Kidney (tissue), 14 donors: Measurements from ENCODE around the gene CERS2. TPM values are rescaled to one million over a fixed set of nuclear protein-coding genes. Genes with fewer than 3 reads are reported as not detected.
"Not testable (repeated sequence)": the region's sequence is repeated elsewhere in the genome, so short reads cannot be mapped to it uniquely, and the experiment has no call there.

ENCODE experiments used
- DNase-seq, 5 donors: peaks; one replicate each; pipeline ENCODE4 v3.0.0-alpha.2; 2013 to 2020
- FAIRE-seq: peaks from 2 replicates; lab custom pipeline; 2012; peaks lifted over from hg19 to GRCh38; lab: Jason Lieb, UNC
- H3K27ac ChIP-seq, 2 donors: one replicate each; pipeline ENCODE4 v1.7.0; 2013; ENCODE audit warnings: low read depth in 2 of 2, low read length in 2 of 2, inconsistent platforms in 1 of 2
- H3K27me3 ChIP-seq: one replicate; pipeline ENCODE4 v1.7.1; 2013; ENCODE audit warnings: low read length, inconsistent platforms; ENCODE audit not compliant: control insufficient read depth, insufficient read depth
- H3K36me3 ChIP-seq, 3 donors: one replicate each; pipeline versions ENCODE4 v1.7.0 to v1.7.1; 2013; ENCODE audit warnings: low read length in 3 of 3, control low read depth in 1 of 3, inconsistent platforms in 1 of 3; ENCODE audit not compliant: insufficient read depth in 3 of 3, control insufficient read depth in 2 of 3
- H3K4me1 ChIP-seq, 3 donors: one replicate each; pipeline versions ENCODE4 v1.7.0 to v1.7.1; 2013; ENCODE audit warnings: low read length in 3 of 3, inconsistent platforms in 1 of 3, low read depth in 1 of 3; ENCODE audit not compliant: control insufficient read depth in 2 of 3, insufficient read depth in 2 of 3
- H3K4me3 ChIP-seq, 3 donors: one replicate each; pipeline versions ENCODE4 v1.7.0 to v1.8.1; 2013; ENCODE audit warnings: low read length in 3 of 3, control low read depth in 1 of 3, inconsistent platforms in 1 of 3
- H3K9ac ChIP-seq, 3 donors: one replicate each; pipeline versions ENCODE4 v1.7.0 to v1.7.1; 2013; ENCODE audit warnings: low read length in 3 of 3, control low read depth in 1 of 3, inconsistent platforms in 1 of 3
- H3K9me3 ChIP-seq, 3 donors: one replicate each; pipeline versions ENCODE4 v1.7.0 to v1.7.1; 2013; ENCODE audit warnings: low read length in 3 of 3, control low read depth in 1 of 3, inconsistent platforms in 1 of 3; ENCODE audit not compliant: control insufficient read depth in 2 of 3, insufficient read depth in 1 of 3
- intact Hi-C: fragments of 100-400 bp; cut with DNase I; formaldehyde crosslinking; loops from one replicate; pipeline ENCODE4 v1.11.1; 2022
- polyA plus RNA-seq: library from polyadenylated mRNA; stranded (reverse); fragments of 350-450 nt; fragmentation: Illumina TruSeq; extraction: RNeasy Lipid Tissue Mini Kit (QIAGEN cat#74804); gene quantifications from one replicate; pipeline ENCODE4 v1.2.3, GENCODE V29; 2014; ENCODE audit warnings: low read depth, low replicate concordance; ENCODE audit not compliant: insufficient read depth
- total RNA-seq: library from RNA; stranded (reverse); fragmentation: NEBNext Ultra II Directional; extraction: Animal tissue kit (Norgen Biotek cat#: 25700); gene quantifications from one replicate; pipeline ENCODE4 v1.2.1, GENCODE V29; 2021
- TF ChIP-seq, protein P1 (sequence below): IDR thresholded peaks from 3 replicates; pipeline ENCODE4 v1.5.1; 2012; ENCODE audit warnings: mild to moderate bottlenecking, moderate library complexity, borderline replicate concordance; ENCODE audit not compliant: insufficient read depth; ENCODE audit errors: extremely low read depth
- donor health status: control.
- donor health status: control.
- donor health status: control.
- donor health status: control.
- donor health status: control.
- donor health status: DM: yes; HTN: yes; CAD: no.
- donor health status: Normal renal cell carcinoma (clear cell type).

CERS2 gene
- total and polyA plus RNA-seq, 2 donors from 2014 or later = 258 to 268 TPM

DNA sequence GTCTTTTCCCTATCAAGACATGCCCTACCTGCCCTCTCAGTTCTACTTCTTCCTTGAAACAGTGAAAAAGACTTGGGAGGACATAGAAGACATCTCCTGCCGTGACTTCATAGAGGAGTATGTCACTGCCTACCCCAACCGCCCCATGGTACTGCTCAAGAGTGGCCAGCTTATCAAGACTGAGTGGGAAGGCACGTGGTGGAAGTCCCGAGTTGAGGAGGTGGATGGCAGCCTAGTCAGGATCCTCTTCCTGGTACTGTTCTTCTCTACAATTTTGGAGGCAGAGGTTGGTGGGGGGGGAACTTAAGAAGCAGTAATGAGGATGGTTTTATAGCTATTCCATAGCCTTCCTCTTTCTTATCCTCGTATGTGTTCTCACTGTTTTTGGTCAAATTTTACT, 29.8 kb downstream of the CERS2 start:
- Histone ChIP-seq H3K9me3 (no peaks in the 10 kb centered on the region), H3K27ac (no peak overlapping the region), H3K4me3 (no peak overlapping the region), H3K27me3 (no peaks in the 10 kb centered on the region), H3K4me1 (no peaks in the 10 kb centered on the region), H3K36me3 (peaks cover 14 to 62% (median 41%) of the 10 kb centered on the region in 3 donors), H3K9ac (no peak overlapping the region)
- intact Hi-C loops = no loop called here
- DNase-seq (no peak), FAIRE-seq (no peak)
- TF ChIP-seq, protein P1, sequence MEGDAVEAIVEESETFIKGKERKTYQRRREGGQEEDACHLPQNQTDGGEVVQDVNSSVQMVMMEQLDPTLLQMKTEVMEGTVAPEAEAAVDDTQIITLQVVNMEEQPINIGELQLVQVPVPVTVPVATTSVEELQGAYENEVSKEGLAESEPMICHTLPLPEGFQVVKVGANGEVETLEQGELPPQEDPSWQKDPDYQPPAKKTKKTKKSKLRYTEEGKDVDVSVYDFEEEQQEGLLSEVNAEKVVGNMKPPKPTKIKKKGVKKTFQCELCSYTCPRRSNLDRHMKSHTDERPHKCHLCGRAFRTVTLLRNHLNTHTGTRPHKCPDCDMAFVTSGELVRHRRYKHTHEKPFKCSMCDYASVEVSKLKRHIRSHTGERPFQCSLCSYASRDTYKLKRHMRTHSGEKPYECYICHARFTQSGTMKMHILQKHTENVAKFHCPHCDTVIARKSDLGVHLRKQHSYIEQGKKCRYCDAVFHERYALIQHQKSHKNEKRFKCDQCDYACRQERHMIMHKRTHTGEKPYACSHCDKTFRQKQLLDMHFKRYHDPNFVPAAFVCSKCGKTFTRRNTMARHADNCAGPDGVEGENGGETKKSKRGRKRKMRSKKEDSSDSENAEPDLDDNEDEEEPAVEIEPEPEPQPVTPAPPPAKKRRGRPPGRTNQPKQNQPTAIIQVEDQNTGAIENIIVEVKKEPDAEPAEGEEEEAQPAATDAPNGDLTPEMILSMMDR = no peak

DNA sequence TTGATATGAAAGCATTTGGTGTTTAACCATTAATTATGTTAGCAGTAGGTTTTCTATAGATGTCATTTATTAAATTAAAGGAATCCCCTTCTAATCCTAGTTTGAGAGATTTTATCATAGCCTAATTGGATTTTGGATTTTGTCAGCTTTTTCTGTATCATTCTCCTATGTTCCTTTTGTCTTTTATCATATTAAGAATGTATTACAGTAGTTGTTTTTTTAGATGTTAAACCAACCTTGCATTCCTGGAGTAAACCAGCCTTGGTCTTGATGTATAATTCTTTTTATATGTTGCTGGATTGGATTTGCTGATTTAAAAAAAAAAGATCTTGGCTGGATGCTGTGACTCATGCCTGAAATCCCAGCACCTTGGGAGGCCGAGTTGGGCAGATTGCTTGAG, 42.9 kb downstream of the CERS2 start:
- intact Hi-C loops = no loop called here
- no peak for FAIRE-seq
- no peak overlapping the region for H3K9ac ChIP-seq

DNA sequence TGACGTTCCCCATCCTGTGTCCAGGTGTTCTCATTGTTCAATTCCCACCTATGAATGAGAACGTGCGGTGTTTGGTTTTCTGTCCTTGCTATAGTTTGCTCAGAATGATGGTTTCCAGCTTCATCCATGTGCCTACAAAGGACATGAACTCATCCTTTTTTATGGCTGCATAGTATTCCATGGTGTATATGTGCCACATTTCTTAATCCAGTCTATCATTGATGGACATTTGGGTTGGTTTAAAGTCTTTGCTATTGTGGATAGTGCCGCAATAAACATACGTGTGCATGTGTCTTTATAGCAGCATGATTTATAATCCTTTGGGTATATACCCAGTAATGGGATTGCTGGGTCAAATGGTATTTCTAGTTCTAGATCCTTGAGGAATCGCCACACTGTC, 45.9 kb downstream of the CERS2 start:
- H3K36me3 ChIP-seq = peaks cover 9 to 20% (median 10%) of the 10 kb centered on the region in 3 donors
- H3K4me3 ChIP-seq, DNase-seq, H3K27me3 ChIP-seq, H3K9ac ChIP-seq, H3K9me3 ChIP-seq, FAIRE-seq, H3K27ac ChIP-seq, H3K4me1 ChIP-seq, intact Hi-C loops: not testable (repeated sequence)

More for the DNA sequence above, 42.9 kb downstream of the CERS2 start:
- Histone ChIP-seq H3K4me1 (peaks cover 0 to 5% (median 0%) of the 10 kb centered on the region in 3 donors), H3K27ac (no peak overlapping the region), H3K36me3 (peaks cover 9 to 24% (median 13%) of the 10 kb centered on the region in 3 donors), H3K4me3 (no peak overlapping the region), H3K27me3 (no peaks in the 10 kb centered on the region), H3K9me3 (peaks cover 0 to 1% (median 0%) of the 10 kb centered on the region in 3 donors)
- DNase-seq = peak in 2 of 5 donors; percentile 40 to 48
- TF ChIP-seq, protein P1 = no peak

DNA sequence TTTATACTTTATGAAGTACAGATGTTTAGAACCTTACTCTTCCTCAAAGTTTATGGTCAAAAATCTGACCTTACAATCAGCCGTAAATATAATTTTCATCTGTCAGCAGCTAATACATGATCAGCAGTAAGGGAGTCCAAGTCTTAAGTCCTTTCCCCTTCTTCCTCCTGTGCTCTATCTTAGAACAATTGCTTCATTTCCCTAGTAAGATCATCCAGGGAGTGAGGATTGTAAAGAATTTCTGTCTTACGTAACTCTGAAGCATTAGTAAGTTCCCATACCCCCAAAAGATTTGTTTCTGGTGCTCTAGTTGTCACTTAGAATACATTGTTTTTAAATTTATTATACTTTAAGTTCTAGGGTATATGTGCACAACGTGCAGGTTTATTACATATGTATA, 46.3 kb downstream of the CERS2 start:
- H3K27ac ChIP-seq = no peak overlapping the region
- no peak for FAIRE-seq
- intact Hi-C loops = no loop called here

More for the DNA sequence above, 46.3 kb downstream of the CERS2 start:
- TF ChIP-seq, protein P1 = no peak
- no peak for DNase-seq
- Histone ChIP-seq H3K9ac (no peak overlapping the region), H3K36me3 (peaks cover 9 to 20% (median 10%) of the 10 kb centered on the region in 3 donors), H3K4me3 (no peak overlapping the region), H3K27me3 (no peaks in the 10 kb centered on the region), H3K4me1 (peaks cover 0 to 5% (median 0%) of the 10 kb centered on the region in 3 donors), H3K9me3 (peaks cover 0 to 1% (median 0%) of the 10 kb centered on the region in 3 donors)
